Measurements from ENCODE around the gene DLG4.

Gene DLG4

DNA sequence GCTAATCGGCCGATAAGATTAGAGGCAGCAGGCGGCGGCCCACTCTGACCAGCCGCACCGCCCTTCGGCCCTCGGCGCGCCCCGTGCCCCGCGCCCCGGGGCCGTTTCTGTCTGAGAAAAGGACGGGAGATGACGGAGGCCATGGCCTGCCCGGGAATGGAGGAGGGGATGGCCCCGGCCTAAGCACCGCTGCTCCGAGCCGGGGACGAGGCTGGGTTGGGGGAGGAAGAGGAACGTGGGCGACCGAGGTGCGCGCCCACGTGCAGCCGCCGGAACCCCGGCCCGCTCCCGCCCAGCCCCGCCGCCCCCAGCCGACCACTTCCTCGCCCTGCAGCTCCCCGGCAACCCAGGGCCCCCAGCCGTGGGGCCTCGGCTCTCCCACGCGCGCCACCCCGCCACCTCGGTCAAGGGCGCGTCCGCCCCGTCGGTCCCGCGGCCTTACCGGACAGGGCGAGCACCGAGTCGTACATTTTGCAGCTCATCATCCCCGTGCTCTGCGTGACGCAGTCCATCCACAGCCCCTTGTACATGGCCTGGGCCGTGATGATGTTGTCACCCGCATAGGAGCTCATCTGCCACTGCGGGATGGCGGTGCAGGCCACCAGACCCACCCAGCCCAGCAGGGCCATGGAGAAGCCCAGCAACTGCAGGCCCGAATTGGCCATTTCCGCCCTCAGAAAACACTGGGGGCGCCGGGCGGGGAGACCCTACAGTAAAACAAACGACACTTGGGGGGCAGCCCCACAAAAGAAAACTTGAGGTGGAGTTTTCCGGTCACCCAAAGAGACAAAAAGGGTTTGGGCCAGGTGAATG lies 41.9 kb upstream of the DLG4 start:
- peak overlapping the region; percentile 36 for H3K4me3 ChIP-seq (ENCODE audit: control insufficient read depth, low read depth, low read length)
- no peak for DNase-seq (ENCODE audit: low read depth)
- TF ChIP-seq, protein P1, sequence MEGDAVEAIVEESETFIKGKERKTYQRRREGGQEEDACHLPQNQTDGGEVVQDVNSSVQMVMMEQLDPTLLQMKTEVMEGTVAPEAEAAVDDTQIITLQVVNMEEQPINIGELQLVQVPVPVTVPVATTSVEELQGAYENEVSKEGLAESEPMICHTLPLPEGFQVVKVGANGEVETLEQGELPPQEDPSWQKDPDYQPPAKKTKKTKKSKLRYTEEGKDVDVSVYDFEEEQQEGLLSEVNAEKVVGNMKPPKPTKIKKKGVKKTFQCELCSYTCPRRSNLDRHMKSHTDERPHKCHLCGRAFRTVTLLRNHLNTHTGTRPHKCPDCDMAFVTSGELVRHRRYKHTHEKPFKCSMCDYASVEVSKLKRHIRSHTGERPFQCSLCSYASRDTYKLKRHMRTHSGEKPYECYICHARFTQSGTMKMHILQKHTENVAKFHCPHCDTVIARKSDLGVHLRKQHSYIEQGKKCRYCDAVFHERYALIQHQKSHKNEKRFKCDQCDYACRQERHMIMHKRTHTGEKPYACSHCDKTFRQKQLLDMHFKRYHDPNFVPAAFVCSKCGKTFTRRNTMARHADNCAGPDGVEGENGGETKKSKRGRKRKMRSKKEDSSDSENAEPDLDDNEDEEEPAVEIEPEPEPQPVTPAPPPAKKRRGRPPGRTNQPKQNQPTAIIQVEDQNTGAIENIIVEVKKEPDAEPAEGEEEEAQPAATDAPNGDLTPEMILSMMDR (IDR thresholded peaks at IDR 0.05; ENCODE audit: control insufficient read depth, insufficient read depth, low read depth, low read length, missing control alignments) = no peak

DNA sequence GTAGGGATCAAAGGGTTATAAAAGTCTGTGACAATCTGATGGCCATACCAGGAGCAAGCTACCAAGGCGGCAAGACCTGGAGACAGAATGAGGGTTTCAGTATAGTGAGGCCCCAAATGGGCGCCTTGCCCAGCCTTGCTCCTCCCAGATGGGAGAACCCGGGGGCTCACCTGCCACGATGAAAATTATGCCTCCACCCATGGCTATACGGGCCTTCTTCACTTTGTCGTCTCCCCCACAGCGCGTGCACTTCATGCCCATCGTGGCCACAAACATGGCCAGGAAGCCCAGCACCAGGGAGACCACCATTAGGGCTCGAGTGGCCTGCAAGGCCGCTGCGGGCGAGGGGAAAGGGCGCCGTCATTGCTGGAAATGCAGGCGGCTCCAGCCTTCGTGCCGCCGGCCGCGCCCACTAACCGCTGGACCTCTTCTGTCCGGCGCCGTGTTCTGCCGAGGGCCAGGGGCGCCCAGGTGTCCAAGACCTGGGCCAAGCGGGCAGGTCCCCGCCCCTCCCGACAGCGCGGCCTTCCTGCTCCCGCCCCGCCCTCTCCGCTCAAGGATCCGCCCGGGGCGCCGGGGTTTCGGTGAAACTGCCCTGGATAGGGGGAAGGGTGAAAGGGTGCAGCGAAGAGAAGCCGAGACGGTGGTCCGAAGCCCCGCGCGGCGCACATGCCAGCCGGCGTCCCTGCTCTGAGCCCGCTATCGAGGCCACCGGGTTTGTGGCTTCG lies 41.2 kb upstream of the DLG4 start:
- no peak for DNase-seq (ENCODE audit: low read depth)
- TF ChIP-seq, protein P1 (IDR thresholded peaks at IDR 0.05; ENCODE audit: control insufficient read depth, insufficient read depth, low read depth, low read length, missing control alignments) = no peak
- H3K4me3 ChIP-seq (ENCODE audit: control insufficient read depth, low read depth, low read length) = peak overlapping the region; percentile 36

DNA sequence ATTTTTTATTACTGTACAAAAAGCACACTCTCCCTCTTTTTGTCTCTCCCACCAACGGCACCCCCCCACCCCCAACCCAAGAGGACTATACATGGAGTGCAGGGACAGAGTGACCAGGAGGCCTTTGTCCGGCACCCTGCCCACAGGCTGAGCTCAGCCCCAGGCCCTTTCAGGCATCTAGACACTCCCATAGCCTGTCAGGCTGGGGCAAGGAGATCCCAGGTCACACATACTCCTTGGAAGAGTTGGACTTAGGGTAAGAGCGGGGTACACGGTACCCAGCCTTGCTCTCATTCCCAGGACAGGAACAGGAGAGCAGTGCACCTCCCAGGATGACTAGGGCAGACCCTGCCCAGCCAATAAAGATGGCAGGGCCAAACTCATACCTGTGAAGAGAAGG lies 40.5 kb upstream of the DLG4 start:
- TF ChIP-seq, protein P1 (IDR thresholded peaks at IDR 0.05; ENCODE audit: control insufficient read depth, insufficient read depth, low read depth, low read length, missing control alignments) = no peak
- H3K4me3 ChIP-seq (ENCODE audit: control insufficient read depth, low read depth, low read length) = no peak overlapping the region
- DNase-seq (ENCODE audit: low read depth) = no peak

DNA sequence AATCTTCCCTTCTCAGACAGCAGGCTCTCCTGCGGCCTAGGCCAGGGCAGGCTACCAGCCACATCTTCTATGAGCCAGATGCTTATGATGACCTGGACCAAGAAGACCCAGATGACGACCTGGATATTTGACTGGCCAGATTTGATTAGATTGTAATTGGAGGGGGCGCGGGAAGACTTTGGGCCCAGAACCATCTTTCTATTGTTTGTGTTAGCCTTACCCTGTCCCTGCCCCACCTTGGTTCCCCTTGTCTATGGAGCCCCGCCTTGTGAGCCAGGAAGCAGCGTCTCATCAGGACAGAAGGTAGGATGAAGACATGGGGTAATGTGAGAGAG lies 39.9 kb upstream of the DLG4 start:
- TF ChIP-seq, protein P1 (IDR thresholded peaks at IDR 0.05; ENCODE audit: control insufficient read depth, insufficient read depth, low read depth, low read length, missing control alignments) = no peak
- DNase-seq (ENCODE audit: low read depth) = no peak

DNA sequence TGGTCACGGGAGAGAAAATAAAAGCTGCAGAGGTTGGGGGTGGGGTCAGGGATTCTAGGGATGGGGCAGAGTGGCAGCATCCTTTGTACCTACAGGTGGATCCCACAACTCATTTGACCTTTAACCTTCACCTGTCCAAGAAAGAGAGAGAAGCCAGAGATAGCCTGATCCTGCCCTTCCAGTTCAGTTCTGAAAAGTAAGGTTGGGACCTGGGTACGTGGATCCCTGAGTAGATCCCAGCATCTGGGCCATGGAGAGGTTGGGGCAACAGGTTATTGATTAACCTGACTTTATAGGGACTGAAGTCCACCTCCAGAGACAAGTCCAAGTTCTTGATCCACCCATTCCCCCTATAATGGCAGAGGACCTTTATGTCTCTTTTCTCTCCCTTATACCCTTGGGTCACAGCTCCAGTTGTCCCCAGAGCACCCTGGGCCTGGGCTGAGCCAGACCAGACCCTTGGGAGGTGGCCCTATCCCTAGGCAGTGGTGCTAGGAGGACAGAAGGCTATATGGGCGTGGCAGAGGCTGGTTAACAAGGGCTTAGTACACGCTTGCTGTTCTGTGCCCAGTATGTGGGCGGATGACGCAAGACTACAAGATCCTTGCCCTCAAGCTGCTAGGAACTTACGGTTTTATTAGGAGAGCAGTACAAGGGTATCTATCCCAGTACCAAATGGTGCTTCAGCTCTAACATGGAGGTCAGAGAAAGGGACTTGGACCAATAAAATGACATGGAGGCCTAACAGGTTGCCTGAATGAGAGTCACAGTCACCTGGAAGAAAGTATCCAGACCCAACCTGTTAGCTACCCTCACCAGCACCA lies 39.3 kb upstream of the DLG4 start:
- DNase-seq (ENCODE audit: low read depth) = no peak
- TF ChIP-seq, protein P1 (IDR thresholded peaks at IDR 0.05; ENCODE audit: control insufficient read depth, insufficient read depth, low read depth, low read length, missing control alignments) = no peak
- no peak overlapping the region for H3K4me3 ChIP-seq (ENCODE audit: control insufficient read depth, low read depth, low read length)

More for the DNA sequence above, 39.9 kb upstream of the DLG4 start:
- no peak overlapping the region for H3K4me3 ChIP-seq (ENCODE audit: control insufficient read depth, low read depth, low read length)

DNA sequence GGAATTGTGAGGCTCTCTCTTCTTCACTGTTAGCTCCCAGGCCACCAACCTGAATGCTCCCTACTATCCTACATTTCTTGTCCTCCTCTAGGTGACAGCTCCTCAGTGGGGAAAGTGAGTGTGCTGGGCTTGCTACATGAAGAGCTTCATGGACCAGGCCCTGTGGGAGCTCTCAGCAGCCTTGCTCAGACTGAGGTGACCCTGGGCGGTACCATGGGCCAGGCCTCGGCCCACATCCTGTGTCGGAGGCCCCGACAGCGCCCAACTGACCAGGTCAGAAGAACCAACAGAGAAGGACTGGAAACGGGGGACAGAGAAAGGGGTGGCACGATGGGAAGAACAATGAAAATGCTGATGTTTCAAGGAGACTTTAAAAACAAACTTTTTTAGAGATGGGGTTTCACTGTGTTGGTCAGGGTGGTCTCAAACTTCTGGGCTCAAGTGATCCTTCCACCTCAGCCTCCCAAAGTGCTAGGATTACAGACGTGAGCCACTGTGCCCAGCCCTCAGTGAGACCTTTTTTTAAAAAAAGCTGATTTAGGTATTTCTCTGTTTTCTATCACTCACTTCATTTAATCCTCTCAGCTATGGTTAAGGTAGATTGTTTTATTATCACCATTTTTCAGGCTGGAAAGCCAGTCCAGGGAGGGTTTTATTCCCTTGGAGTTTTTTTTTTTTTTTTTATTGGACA lies 37.3 kb upstream of the DLG4 start:
- no peak for DNase-seq (ENCODE audit: low read depth)
- no peak overlapping the region for H3K4me3 ChIP-seq (ENCODE audit: control insufficient read depth, low read depth, low read length)
- TF ChIP-seq, protein P1 (IDR thresholded peaks at IDR 0.05; ENCODE audit: control insufficient read depth, insufficient read depth, low read depth, low read length, missing control alignments) = no peak
